HK-2 (cell line): ENCODE data around the gene PASK.
"Not testable (repeated sequence)": the region's sequence is repeated elsewhere in the genome, so short reads cannot be mapped to it uniquely, and the experiment has no call there.

Source experiments
- DNase-seq: peaks from one replicate; pipeline ENCODE4 v3.0.0-alpha.2; 2018; ENCODE audit not compliant: unreplicated experiment

The PASK gene

GRCh38 chr2:241107031-241107783, 42.1 kb downstream of the PASK start:
- DNase-seq: no peak

- DNase-seq: no peak
These were observed 43.6 kb downstream of the PASK start for GRCh38 chr2:241105641-241106040.

- DNase-seq: not testable (repeated sequence)
These were observed 44.7 kb downstream of the PASK start for GRCh38 chr2:241104611-241105010.

- no peak for DNase-seq
These were observed 46.1 kb downstream of the PASK start for GRCh38 chr2:241103176-241103595.

GRCh38 chr2:241102239-241102803, 47.0 kb downstream of the PASK start, which contains the start of gene MTERF4:
MTERF4 (minus strand) TSS chr2:241102287; CDS start chr2:241102273, 14 bp downstream.
- peak; percentile 86 for DNase-seq

GRCh38 chr2:241099246-241099645, 50.0 kb downstream of the PASK start:
- no peak for DNase-seq

GRCh38 chr2:241096979-241097378, 52.3 kb downstream of the PASK start:
- DNase-seq: no peak

GRCh38 chr2:241095594-241096290, 53.5 kb downstream of the PASK start:
- DNase-seq: no peak

- DNase-seq: no peak
These were observed 54.3 kb downstream of the PASK start for GRCh38 chr2:241094924-241095420.

GRCh38 chr2:241094172-241094571, 55.1 kb downstream of the PASK start:
- DNase-seq: no peak

GRCh38 chr2:241093133-241093781, 56.0 kb downstream of the PASK start:
- not testable (repeated sequence) for DNase-seq

GRCh38 chr2:241092677-241093076, 56.6 kb downstream of the PASK start:
- no peak for DNase-seq

GRCh38 chr2:241091734-241092445, 57.4 kb downstream of the PASK start:
- DNase-seq: no peak

- no peak for DNase-seq
These were observed 58.1 kb downstream of the PASK start for GRCh38 chr2:241091201-241091600.

- no peak for DNase-seq
These were observed 60.2 kb downstream of the PASK start for GRCh38 chr2:241088791-241089732.

- DNase-seq: no peak
These were observed 60.9 kb downstream of the PASK start for GRCh38 chr2:241088376-241088775.

- DNase-seq: no peak
These were observed 61.6 kb downstream of the PASK start for GRCh38 chr2:241087420-241088268.

- DNase-seq: no peak
These were observed 64.3 kb downstream of the PASK start for GRCh38 chr2:241084856-241085444.

- DNase-seq: no peak
These were observed 66.2 kb downstream of the PASK start for GRCh38 chr2:241083091-241083415.
